22Rv1 (cell line): Measurements from ENCODE around the gene DAPL1.

Experiments
- CTCF ChIP-seq: fragments of 450-650 bp; IDR thresholded peaks from 2 replicates; pipeline ENCODE4 v1.5.1; 2017; ENCODE audit warnings: mild to moderate bottlenecking
- ZFX ChIP-seq: fragments of 450-650 bp; IDR thresholded peaks from 2 replicates; pipeline ENCODE4 v1.6.1; 2017; ENCODE audit warnings: antibody characterized with exemption, borderline replicate concordance

GRCh38 chr2:158781353-158781961 lies 13.7 kb upstream of the DAPL1 start:
- no peak for TF ChIP-seq CTCF
- no peak for TF ChIP-seq ZFX
